Testis (tissue), 2 donors: ENCODE data around the gene LGALS4.

Experiments used
- CTCF ChIP-seq, 3 experiments: fragments of 450-650 bp in 2 of 3; fragments of 200-600 bp in 1 of 3; sonication (generic) in 1 of 3; IDR thresholded peaks; one replicate each; pipeline ENCODE4 v1.5.1; 2016 to 2019; ENCODE audit warnings: antibody characterized with exemption in 3 of 3, mild to moderate bottlenecking in 2 of 3, moderate library complexity in 1 of 3
- POLR2A ChIP-seq: fragments of 450-650 bp; IDR thresholded peaks from one replicate; pipeline ENCODE4 v1.6.1; 2017; ENCODE audit warnings: antibody characterized with exemption, mild to moderate bottlenecking, moderate library complexity

GRCh38 chr19:38849860-38850435 is 37.2 kb upstream of the LGALS4 start, which contains the start of gene HNRNPL:
- TF ChIP-seq CTCF (IDR thresholded peaks at IDR 0.05), result peak; percentile 47 to 67 (median 52)
- peak; percentile 92 for TF ChIP-seq POLR2A
